ENCODE measurements around the gene CTXND1.

The CTXND1 gene

GRCh38 chr15:80157215-80157614, 94.8 kb downstream of the CTXND1 start:
- no peak for DNase-seq

GRCh38 chr15:80156176-80156720, 95.8 kb downstream of the CTXND1 start:
- no peak for DNase-seq

GRCh38 chr15:80155378-80156175, 96.4 kb downstream of the CTXND1 start:
- DNase-seq, result peak; percentile 50 to 63 (median 56)

- peak in 1 of 3 donors; percentile 16 for DNase-seq
Observed at GRCh38 chr15:80155001-80155377, 97.0 kb downstream of the CTXND1 start.

- DNase-seq, result no peak
Observed at GRCh38 chr15:80154336-80154735, 97.7 kb downstream of the CTXND1 start.

GRCh38 chr15:80153900-80154299, 98.1 kb downstream of the CTXND1 start:
- no peak for DNase-seq

- peak; percentile 33 to 55 (median 40) for DNase-seq
Observed at GRCh38 chr15:80152896-80153876, 98.8 kb downstream of the CTXND1 start, which contains the start of gene FAH. Gene FAH (plus strand): TSS chr15:80152999. CDS start chr15:80153055, 56 bp downstream.

GRCh38 chr15:80152180-80152895, 99.7 kb downstream of the CTXND1 start:
- DNase-seq, result peak; percentile 82 to 97 (median 90)

GRCh38 chr15:80151576-80151975, 100.4 kb downstream of the CTXND1 start:
- DNase-seq, result no peak

GRCh38 chr15:80151148-80151547, 100.9 kb downstream of the CTXND1 start:
- no peak for DNase-seq

Measured in suppressor macrophage treated with lipopolysaccharide for 1 hour (primary cell).